Measurements from ENCODE around the gene UMODL1. TPM values are rescaled to one million over a fixed set of nuclear protein-coding genes. Genes with fewer than 3 reads are reported as not detected.

UMODL1 gene
- total and polyA plus RNA-seq, 3 experiments from 2014 or later: 0.07 TPM; not detected in 2

- CTCF ChIA-PET: interaction anchor here (1.2 to 2.6 kb wide), 6 partner anchors 45 to 176 kb away, joined by 3 to 13 read pairs (median 6); no protein-coding TSS in a partner anchor
- POLR2A ChIA-PET: interaction anchor here (0.6 to 2.9 kb wide), 7 partner anchors 28 to 184 kb away, joined by 3 to 16 read pairs (median 5); partner anchors contain the start of genes PRDM15 and ZBTB21
- Histone ChIP-seq H3K27ac (ENCODE audit: low read depth, low read length) (peak overlapping the region; percentile 63), H3K36me3 (ENCODE audit: insufficient read depth, low read length) (no peaks in the 10 kb centered on the region), H3K9me3 (ENCODE audit: low read length) (no peaks in the 10 kb centered on the region), H3K4me1 (ENCODE audit: insufficient read depth, low read length) (peaks cover 43% of the 10 kb centered on the region), H3K27me3 (ENCODE audit: insufficient read depth, low read length, poor library complexity, severe bottlenecking) (no peaks in the 10 kb centered on the region), H3K4me3 (ENCODE audit: low read length) (peak overlapping the region; percentile 84)
- Mint-ChIP-seq H3K4me3 (peak overlapping the region; percentile 61 to 94 (median 88)), H3K36me3 (peaks cover 0 to 4% (median 0%) of the 10 kb centered on the region in 3 donors), H3K4me1 (peaks cover 38 to 64% (median 47%) of the 10 kb centered on the region in 3 donors), H3K27ac (peak overlapping the region; percentile 92 to 100 (median 99)), H3K9me3 (no peaks in the 10 kb centered on the region), H3K27me3 (peaks cover 0 to 1% of the 10 kb centered on the region in 2 donors)
- DNase-seq: peak in 1 of 5 donors; percentile 26
Measured at GRCh38 chr21:42063191-42063570, 7.9 kb upstream of the UMODL1 start.

- peaks cover 41 to 66% (median 53%) of the 10 kb centered on the region in 3 donors for H3K4me1 Mint-ChIP-seq
- DNase-seq: peak; percentile 23 to 75 (median 56)
- Histone ChIP-seq H3K36me3 (ENCODE audit: insufficient read depth, low read length) (no peaks in the 10 kb centered on the region), H3K27ac (ENCODE audit: low read depth, low read length) (peak overlapping the region; percentile 63), H3K4me3 (ENCODE audit: low read length) (peak overlapping the region; percentile 84), H3K4me1 (ENCODE audit: insufficient read depth, low read length) (peaks cover 43% of the 10 kb centered on the region), H3K9me3 (ENCODE audit: low read length) (no peaks in the 10 kb centered on the region), H3K27me3 (ENCODE audit: insufficient read depth, low read length, poor library complexity, severe bottlenecking) (no peaks in the 10 kb centered on the region)
- ChIA-PET CTCF (interaction anchor here (0.8 to 2.6 kb wide), 8 partner anchors 14 to 175 kb away, joined by 3 to 13 read pairs (median 4); no protein-coding TSS in a partner anchor), POLR2A (interaction anchor here (0.6 to 2.9 kb wide), 6 partner anchors 44 to 185 kb away, joined by 3 to 16 read pairs (median 7); partner anchors contain the start of genes PRDM15 and ZBTB21)
- H3K27me3 Mint-ChIP-seq: no peaks in the 10 kb centered on the region
- H3K36me3 Mint-ChIP-seq: peaks cover 0 to 4% (median 0%) of the 10 kb centered on the region in 3 donors
- H3K9me3 Mint-ChIP-seq: no peaks in the 10 kb centered on the region
- H3K27ac Mint-ChIP-seq: peak overlapping the region; percentile 92 to 100 (median 99)
- peak overlapping the region; percentile 61 to 94 (median 88) for H3K4me3 Mint-ChIP-seq
Measured at GRCh38 chr21:42063571-42064521, 7.3 kb upstream of the UMODL1 start.

GRCh38 chr21:42066521-42066920, 4.6 kb upstream of the UMODL1 start:
- H3K27me3 ChIP-seq (ENCODE audit: insufficient read depth, low read length, poor library complexity, severe bottlenecking): no peaks in the 10 kb centered on the region
- no peak overlapping the region for H3K4me3 ChIP-seq (ENCODE audit: low read length)
- Mint-ChIP-seq H3K9me3 (no peaks in the 10 kb centered on the region), H3K4me1 (peaks cover 39 to 68% (median 57%) of the 10 kb centered on the region in 3 donors), H3K27me3 (no peaks in the 10 kb centered on the region), H3K4me3 (peak overlapping the region in 2 of 7 donors; percentile 37 to 74), H3K27ac (peak overlapping the region in 4 of 8 donors; percentile 6 to 36 (median 14)), H3K36me3 (peaks cover 0 to 4% (median 0%) of the 10 kb centered on the region in 3 donors)
- no peaks in the 10 kb centered on the region for H3K9me3 ChIP-seq (ENCODE audit: low read length)
- CTCF ChIA-PET: interaction anchor here (0.7 kb wide), 1 partner anchor 41 kb away, joined by 3 read pairs; no protein-coding TSS in a partner anchor
- DNase-seq: no peak
- POLR2A ChIA-PET: no interaction called here
- no peak overlapping the region for H3K27ac ChIP-seq (ENCODE audit: low read depth, low read length)
- H3K4me1 ChIP-seq (ENCODE audit: insufficient read depth, low read length): peaks cover 34% of the 10 kb centered on the region
- H3K36me3 ChIP-seq (ENCODE audit: insufficient read depth, low read length): no peaks in the 10 kb centered on the region

GRCh38 chr21:42067531-42068255, 3.4 kb upstream of the UMODL1 start:
- ChIA-PET CTCF (interaction anchor here (1.2 kb wide), 1 partner anchor 41 kb away, joined by 3 read pairs; no protein-coding TSS in a partner anchor), POLR2A (no interaction called here)
- Histone ChIP-seq H3K36me3 (ENCODE audit: insufficient read depth, low read length) (no peaks in the 10 kb centered on the region), H3K27ac (ENCODE audit: low read depth, low read length) (no peak overlapping the region), H3K27me3 (ENCODE audit: insufficient read depth, low read length, poor library complexity, severe bottlenecking) (no peaks in the 10 kb centered on the region), H3K4me3 (ENCODE audit: low read length) (no peak overlapping the region), H3K9me3 (ENCODE audit: low read length) (no peaks in the 10 kb centered on the region), H3K4me1 (ENCODE audit: insufficient read depth, low read length) (peaks cover 25% of the 10 kb centered on the region)
- Mint-ChIP-seq H3K4me1 (peaks cover 27 to 57% (median 45%) of the 10 kb centered on the region in 3 donors), H3K27me3 (peaks cover 0 to 4% of the 10 kb centered on the region in 2 donors), H3K9me3 (no peaks in the 10 kb centered on the region), H3K27ac (no peak overlapping the region), H3K36me3 (peaks cover 0 to 4% (median 0%) of the 10 kb centered on the region in 3 donors), H3K4me3 (no peak overlapping the region)
- peak in 1 of 5 donors; percentile 22 for DNase-seq

GRCh38 chr21:42068256-42068545, 2.9 kb upstream of the UMODL1 start:
- peaks cover 22 to 52% (median 40%) of the 10 kb centered on the region in 3 donors for H3K4me1 Mint-ChIP-seq
- Histone ChIP-seq H3K27ac (ENCODE audit: low read depth, low read length) (no peak overlapping the region), H3K4me1 (ENCODE audit: insufficient read depth, low read length) (peaks cover 20% of the 10 kb centered on the region), H3K9me3 (ENCODE audit: low read length) (no peaks in the 10 kb centered on the region), H3K36me3 (ENCODE audit: insufficient read depth, low read length) (no peaks in the 10 kb centered on the region), H3K27me3 (ENCODE audit: insufficient read depth, low read length, poor library complexity, severe bottlenecking) (no peaks in the 10 kb centered on the region), H3K4me3 (ENCODE audit: low read length) (no peak overlapping the region)
- POLR2A ChIA-PET: no interaction called here
- H3K27me3 Mint-ChIP-seq: peaks cover 0 to 4% of the 10 kb centered on the region in 2 donors
- no peak for DNase-seq
- peak overlapping the region in 1 of 7 donors; percentile 19 for H3K4me3 Mint-ChIP-seq
- peaks cover 0 to 2% (median 0%) of the 10 kb centered on the region in 3 donors for H3K36me3 Mint-ChIP-seq
- CTCF ChIA-PET: interaction anchor here (1.2 kb wide), 1 partner anchor 41 kb away, joined by 3 read pairs; no protein-coding TSS in a partner anchor
- H3K9me3 Mint-ChIP-seq: no peaks in the 10 kb centered on the region
- no peak overlapping the region for H3K27ac Mint-ChIP-seq

- Histone ChIP-seq H3K27ac (ENCODE audit: low read depth, low read length) (no peak overlapping the region), H3K4me1 (ENCODE audit: insufficient read depth, low read length) (peaks cover 16% of the 10 kb centered on the region), H3K4me3 (ENCODE audit: low read length) (no peak overlapping the region), H3K36me3 (ENCODE audit: insufficient read depth, low read length) (no peaks in the 10 kb centered on the region), H3K27me3 (ENCODE audit: insufficient read depth, low read length, poor library complexity, severe bottlenecking) (no peaks in the 10 kb centered on the region), H3K9me3 (ENCODE audit: low read length) (no peaks in the 10 kb centered on the region)
- Mint-ChIP-seq H3K4me1 (peaks cover 20 to 50% (median 38%) of the 10 kb centered on the region in 3 donors), H3K9me3 (no peaks in the 10 kb centered on the region), H3K36me3 (peaks cover 0 to 2% (median 0%) of the 10 kb centered on the region in 3 donors), H3K27me3 (peaks cover 0 to 4% of the 10 kb centered on the region in 2 donors), H3K27ac (no peak overlapping the region), H3K4me3 (peak overlapping the region in 1 of 7 donors; percentile 19)
- POLR2A ChIA-PET: no interaction called here
- CTCF ChIA-PET: interaction anchor here (1.2 kb wide), 1 partner anchor 40 kb away, joined by 3 read pairs; no protein-coding TSS in a partner anchor
- DNase-seq: peak in 1 of 5 donors; percentile 17
Measured at GRCh38 chr21:42068592-42068991, 2.5 kb upstream of the UMODL1 start.

GRCh38 chr21:42069327-42069726, 1.8 kb upstream of the UMODL1 start:
- peak in 2 of 5 donors; percentile 38 to 50 for DNase-seq
- Histone ChIP-seq H3K36me3 (ENCODE audit: insufficient read depth, low read length) (no peaks in the 10 kb centered on the region), H3K4me1 (ENCODE audit: insufficient read depth, low read length) (peaks cover 9% of the 10 kb centered on the region), H3K27me3 (ENCODE audit: insufficient read depth, low read length, poor library complexity, severe bottlenecking) (no peaks in the 10 kb centered on the region), H3K9me3 (ENCODE audit: low read length) (no peaks in the 10 kb centered on the region), H3K4me3 (ENCODE audit: low read length) (no peak overlapping the region), H3K27ac (ENCODE audit: low read depth, low read length) (no peak overlapping the region)
- H3K4me1 Mint-ChIP-seq: peaks cover 13 to 43% (median 31%) of the 10 kb centered on the region in 3 donors
- H3K4me3 Mint-ChIP-seq: no peak overlapping the region
- ChIA-PET CTCF (no interaction called here), POLR2A (interaction anchor here (0.6 kb wide), 1 partner anchor 122 kb away, joined by 3 read pairs; no protein-coding TSS in a partner anchor)
- no peaks in the 10 kb centered on the region for H3K36me3 Mint-ChIP-seq
- no peaks in the 10 kb centered on the region for H3K9me3 Mint-ChIP-seq
- H3K27ac Mint-ChIP-seq: no peak overlapping the region
- H3K27me3 Mint-ChIP-seq: peaks cover 0 to 6% of the 10 kb centered on the region in 2 donors
